ENCODE measurements around the gene ROGDI. TPM values are rescaled to one million over a fixed set of nuclear protein-coding genes. Genes with fewer than 3 reads are reported as not detected.

The ROGDI gene
- total and polyA plus RNA-seq, 2 of the 13 experiments (the other 11 are each of a cell fraction or from before 2014, with no cell fraction given), result 19.2 to 42.1 TPM

DNA sequence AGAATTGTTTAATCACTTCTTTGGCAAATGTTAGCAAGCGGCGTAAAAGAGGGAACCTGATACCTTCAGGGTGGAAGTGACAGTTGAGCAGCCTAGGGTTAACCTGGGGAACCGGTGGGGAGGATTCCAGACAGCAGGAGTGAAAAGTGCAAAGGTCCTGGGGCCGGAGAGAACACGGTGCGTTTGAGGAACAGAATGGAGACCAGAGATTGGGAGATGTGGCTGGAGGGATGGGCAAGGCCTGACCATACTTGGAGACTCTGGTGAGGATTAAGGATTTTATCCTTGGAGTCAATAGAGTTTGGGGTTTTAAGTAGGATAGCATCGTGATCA, 33.2 kb downstream of the ROGDI start (continued):
- TF ChIP-seq, protein P1, sequence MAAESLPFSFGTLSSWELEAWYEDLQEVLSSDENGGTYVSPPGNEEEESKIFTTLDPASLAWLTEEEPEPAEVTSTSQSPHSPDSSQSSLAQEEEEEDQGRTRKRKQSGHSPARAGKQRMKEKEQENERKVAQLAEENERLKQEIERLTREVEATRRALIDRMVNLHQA (CRISPR knock-in tag; IDR thresholded peaks at IDR 0.05), result no peak
- TF ChIP-seq ZMYM4 (CRISPR knock-in tag; IDR thresholded peaks at IDR 0.05), result no peak
- no peak for TF ChIP-seq AGO1 (IDR thresholded peaks at IDR 0.05; ENCODE audit: low read depth, low read length, poor library complexity, severe bottlenecking)
- TF ChIP-seq REXO4 (CRISPR knock-in tag; IDR thresholded peaks at IDR 0.05; ENCODE audit: borderline replicate concordance), result no peak
- TF ChIP-seq, protein P2, sequence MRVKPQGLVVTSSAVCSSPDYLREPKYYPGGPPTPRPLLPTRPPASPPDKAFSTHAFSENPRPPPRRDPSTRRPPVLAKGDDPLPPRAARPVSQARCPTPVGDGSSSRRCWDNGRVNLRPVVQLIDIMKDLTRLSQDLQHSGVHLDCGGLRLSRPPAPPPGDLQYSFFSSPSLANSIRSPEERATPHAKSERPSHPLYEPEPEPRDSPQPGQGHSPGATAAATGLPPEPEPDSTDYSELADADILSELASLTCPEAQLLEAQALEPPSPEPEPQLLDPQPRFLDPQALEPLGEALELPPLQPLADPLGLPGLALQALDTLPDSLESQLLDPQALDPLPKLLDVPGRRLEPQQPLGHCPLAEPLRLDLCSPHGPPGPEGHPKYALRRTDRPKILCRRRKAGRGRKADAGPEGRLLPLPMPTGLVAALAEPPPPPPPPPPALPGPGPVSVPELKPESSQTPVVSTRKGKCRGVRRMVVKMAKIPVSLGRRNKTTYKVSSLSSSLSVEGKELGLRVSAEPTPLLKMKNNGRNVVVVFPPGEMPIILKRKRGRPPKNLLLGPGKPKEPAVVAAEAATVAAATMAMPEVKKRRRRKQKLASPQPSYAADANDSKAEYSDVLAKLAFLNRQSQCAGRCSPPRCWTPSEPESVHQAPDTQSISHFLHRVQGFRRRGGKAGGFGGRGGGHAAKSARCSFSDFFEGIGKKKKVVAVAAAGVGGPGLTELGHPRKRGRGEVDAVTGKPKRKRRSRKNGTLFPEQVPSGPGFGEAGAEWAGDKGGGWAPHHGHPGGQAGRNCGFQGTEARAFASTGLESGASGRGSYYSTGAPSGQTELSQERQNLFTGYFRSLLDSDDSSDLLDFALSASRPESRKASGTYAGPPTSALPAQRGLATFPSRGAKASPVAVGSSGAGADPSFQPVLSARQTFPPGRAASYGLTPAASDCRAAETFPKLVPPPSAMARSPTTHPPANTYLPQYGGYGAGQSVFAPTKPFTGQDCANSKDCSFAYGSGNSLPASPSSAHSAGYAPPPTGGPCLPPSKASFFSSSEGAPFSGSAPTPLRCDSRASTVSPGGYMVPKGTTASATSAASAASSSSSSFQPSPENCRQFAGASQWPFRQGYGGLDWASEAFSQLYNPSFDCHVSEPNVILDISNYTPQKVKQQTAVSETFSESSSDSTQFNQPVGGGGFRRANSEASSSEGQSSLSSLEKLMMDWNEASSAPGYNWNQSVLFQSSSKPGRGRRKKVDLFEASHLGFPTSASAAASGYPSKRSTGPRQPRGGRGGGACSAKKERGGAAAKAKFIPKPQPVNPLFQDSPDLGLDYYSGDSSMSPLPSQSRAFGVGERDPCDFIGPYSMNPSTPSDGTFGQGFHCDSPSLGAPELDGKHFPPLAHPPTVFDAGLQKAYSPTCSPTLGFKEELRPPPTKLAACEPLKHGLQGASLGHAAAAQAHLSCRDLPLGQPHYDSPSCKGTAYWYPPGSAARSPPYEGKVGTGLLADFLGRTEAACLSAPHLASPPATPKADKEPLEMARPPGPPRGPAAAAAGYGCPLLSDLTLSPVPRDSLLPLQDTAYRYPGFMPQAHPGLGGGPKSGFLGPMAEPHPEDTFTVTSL (CRISPR knock-in tag; IDR thresholded peaks at IDR 0.05; ENCODE audit: borderline replicate concordance), result no peak
- no peak for TF ChIP-seq PCBP1 (IDR thresholded peaks at IDR 0.05; ENCODE audit: borderline replicate concordance, low read depth, low read length)
- TF ChIP-seq MAF1 (CRISPR knock-in tag; IDR thresholded peaks at IDR 0.05; ENCODE audit: borderline replicate concordance), result no peak
- TF ChIP-seq KAT2B (IDR thresholded peaks at IDR 0.05; ENCODE audit: borderline replicate concordance, low read depth, low read length), result no peak
- TF ChIP-seq TBL1XR1 (IDR thresholded peaks at IDR 0.05; ENCODE audit: borderline replicate concordance, low read length, partially characterized antibody), result no peak
- TF ChIP-seq ZKSCAN5 (CRISPR knock-in tag; IDR thresholded peaks at IDR 0.05), result no peak
- no peak for TF ChIP-seq ZNF670 (CRISPR knock-in tag; IDR thresholded peaks at IDR 0.05; ENCODE audit: borderline replicate concordance)
- TF ChIP-seq, protein P3, sequence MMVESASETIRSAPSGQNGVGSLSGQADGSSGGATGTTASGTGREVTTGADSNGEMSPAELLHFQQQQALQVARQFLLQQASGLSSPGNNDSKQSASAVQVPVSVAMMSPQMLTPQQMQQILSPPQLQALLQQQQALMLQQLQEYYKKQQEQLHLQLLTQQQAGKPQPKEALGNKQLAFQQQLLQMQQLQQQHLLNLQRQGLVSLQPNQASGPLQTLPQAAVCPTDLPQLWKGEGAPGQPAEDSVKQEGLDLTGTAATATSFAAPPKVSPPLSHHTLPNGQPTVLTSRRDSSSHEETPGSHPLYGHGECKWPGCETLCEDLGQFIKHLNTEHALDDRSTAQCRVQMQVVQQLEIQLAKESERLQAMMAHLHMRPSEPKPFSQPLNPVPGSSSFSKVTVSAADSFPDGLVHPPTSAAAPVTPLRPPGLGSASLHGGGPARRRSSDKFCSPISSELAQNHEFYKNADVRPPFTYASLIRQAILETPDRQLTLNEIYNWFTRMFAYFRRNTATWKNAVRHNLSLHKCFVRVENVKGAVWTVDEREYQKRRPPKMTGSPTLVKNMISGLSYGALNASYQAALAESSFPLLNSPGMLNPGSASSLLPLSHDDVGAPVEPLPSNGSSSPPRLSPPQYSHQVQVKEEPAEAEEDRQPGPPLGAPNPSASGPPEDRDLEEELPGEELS (CRISPR knock-in tag; IDR thresholded peaks at IDR 0.05), result no peak
- TF ChIP-seq, protein P4, sequence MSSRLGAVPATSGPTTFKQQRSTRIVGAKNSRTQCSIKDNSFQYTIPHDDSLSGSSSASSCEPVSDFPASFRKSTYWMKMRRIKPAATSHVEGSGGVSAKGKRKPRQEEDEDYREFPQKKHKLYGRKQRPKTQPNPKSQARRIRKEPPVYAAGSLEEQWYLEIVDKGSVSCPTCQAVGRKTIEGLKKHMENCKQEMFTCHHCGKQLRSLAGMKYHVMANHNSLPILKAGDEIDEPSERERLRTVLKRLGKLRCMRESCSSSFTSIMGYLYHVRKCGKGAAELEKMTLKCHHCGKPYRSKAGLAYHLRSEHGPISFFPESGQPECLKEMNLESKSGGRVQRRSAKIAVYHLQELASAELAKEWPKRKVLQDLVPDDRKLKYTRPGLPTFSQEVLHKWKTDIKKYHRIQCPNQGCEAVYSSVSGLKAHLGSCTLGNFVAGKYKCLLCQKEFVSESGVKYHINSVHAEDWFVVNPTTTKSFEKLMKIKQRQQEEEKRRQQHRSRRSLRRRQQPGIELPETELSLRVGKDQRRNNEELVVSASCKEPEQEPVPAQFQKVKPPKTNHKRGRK (CRISPR knock-in tag; IDR thresholded peaks at IDR 0.05), result no peak
- no peak; the same call in 1 of the 2 replicates for TF ChIP-seq SAFB2 (CRISPR knock-in tag; IDR thresholded peaks at IDR 0.05; ENCODE audit: borderline replicate concordance, low read depth)
- TF ChIP-seq DR1 (CRISPR knock-in tag; IDR thresholded peaks at IDR 0.05), result no peak
- no peak for TF ChIP-seq KAT8 (CRISPR knock-in tag; IDR thresholded peaks at IDR 0.05)
- TF ChIP-seq ZMYM3 (CRISPR knock-in tag; IDR thresholded peaks at IDR 0.05), result peak; percentile 78
- TF ChIP-seq AKAP8 (CRISPR knock-in tag; IDR thresholded peaks at IDR 0.05), result no peak
